ENCODE results near the gene TNRC18. TPM values are rescaled to one million over a fixed set of nuclear protein-coding genes. Genes with fewer than 3 reads are reported as not detected.
"Not testable (repeated sequence)": the region's sequence is repeated elsewhere in the genome, so short reads cannot be mapped to it uniquely, and the experiment has no call there.

TNRC18 gene, protein sequence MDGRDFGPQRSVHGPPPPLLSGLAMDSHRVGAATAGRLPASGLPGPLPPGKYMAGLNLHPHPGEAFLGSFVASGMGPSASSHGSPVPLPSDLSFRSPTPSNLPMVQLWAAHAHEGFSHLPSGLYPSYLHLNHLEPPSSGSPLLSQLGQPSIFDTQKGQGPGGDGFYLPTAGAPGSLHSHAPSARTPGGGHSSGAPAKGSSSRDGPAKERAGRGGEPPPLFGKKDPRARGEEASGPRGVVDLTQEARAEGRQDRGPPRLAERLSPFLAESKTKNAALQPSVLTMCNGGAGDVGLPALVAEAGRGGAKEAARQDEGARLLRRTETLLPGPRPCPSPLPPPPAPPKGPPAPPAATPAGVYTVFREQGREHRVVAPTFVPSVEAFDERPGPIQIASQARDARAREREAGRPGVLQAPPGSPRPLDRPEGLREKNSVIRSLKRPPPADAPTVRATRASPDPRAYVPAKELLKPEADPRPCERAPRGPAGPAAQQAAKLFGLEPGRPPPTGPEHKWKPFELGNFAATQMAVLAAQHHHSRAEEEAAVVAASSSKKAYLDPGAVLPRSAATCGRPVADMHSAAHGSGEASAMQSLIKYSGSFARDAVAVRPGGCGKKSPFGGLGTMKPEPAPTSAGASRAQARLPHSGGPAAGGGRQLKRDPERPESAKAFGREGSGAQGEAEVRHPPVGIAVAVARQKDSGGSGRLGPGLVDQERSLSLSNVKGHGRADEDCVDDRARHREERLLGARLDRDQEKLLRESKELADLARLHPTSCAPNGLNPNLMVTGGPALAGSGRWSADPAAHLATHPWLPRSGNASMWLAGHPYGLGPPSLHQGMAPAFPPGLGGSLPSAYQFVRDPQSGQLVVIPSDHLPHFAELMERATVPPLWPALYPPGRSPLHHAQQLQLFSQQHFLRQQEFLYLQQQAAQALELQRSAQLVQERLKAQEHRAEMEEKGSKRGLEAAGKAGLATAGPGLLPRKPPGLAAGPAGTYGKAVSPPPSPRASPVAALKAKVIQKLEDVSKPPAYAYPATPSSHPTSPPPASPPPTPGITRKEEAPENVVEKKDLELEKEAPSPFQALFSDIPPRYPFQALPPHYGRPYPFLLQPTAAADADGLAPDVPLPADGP (N-terminal part only)
- 10 to 100 TPM; 84.0 to 90.9 TPM for total RNA-seq

DNA sequence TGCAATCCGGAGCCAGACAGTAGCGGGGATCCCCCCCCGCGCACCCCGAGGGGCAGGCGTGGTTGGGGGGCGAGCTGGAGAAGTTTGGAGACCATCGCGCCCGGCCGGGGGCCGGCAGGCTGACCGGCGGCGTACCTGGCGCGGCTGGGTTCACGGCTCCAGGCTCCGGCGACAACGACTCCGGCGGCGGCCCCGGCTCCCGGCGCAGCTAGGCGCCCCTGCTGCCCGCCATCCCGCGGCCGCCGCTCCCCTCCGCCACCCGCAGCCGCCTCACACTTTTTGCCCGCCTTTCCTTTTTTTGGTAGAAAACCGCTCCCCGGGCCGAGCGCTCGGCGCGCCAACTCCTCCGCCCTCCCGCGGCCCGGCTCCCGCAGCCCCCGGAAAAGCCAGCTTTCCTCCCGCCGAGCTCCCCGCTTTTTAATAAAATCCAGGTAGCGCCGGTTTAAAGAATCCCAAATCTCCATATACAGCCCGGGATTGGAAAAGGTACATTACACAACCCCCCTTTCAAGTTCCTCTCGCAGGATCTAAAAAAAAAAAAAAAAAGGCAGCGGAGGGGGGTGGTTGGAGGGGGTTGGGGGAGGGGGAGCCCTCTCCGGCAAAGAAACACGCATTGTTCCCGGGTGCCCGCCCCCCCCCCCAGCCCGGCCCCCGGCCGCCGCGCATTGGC lies at the start of gene TNRC18:
TSS of gene TNRC18 (minus strand) at position 529 of the 670 bp plus-strand sequence. CDS start 2,588 bp downstream, outside the sequence.
- peak; percentile 33 for DNase-seq
- H3K27me3 ChIP-seq, result no peaks in the 10 kb centered on the region
- peak within 1 kb of the TSS; percentile 96 for H3K27ac ChIP-seq
- H3K9ac ChIP-seq (ENCODE audit: low read depth in 2 of 2, low read length in 2 of 2), result peak within 1 kb of the TSS; percentile 95 to 100
- intact Hi-C loops (cut with DNase I), result no loop called here
- peak within 1 kb of the TSS; percentile 91 for H3K4me3 ChIP-seq
- TF ChIP-seq, protein P1, sequence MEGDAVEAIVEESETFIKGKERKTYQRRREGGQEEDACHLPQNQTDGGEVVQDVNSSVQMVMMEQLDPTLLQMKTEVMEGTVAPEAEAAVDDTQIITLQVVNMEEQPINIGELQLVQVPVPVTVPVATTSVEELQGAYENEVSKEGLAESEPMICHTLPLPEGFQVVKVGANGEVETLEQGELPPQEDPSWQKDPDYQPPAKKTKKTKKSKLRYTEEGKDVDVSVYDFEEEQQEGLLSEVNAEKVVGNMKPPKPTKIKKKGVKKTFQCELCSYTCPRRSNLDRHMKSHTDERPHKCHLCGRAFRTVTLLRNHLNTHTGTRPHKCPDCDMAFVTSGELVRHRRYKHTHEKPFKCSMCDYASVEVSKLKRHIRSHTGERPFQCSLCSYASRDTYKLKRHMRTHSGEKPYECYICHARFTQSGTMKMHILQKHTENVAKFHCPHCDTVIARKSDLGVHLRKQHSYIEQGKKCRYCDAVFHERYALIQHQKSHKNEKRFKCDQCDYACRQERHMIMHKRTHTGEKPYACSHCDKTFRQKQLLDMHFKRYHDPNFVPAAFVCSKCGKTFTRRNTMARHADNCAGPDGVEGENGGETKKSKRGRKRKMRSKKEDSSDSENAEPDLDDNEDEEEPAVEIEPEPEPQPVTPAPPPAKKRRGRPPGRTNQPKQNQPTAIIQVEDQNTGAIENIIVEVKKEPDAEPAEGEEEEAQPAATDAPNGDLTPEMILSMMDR (IDR thresholded peaks at IDR 0.05), result no peak
- H3K9me3 ChIP-seq, result no peaks in the 10 kb centered on the region
- H3K4me1 ChIP-seq, result peaks cover under 1% of the 10 kb centered on the region
- H3K36me3 ChIP-seq, result no peaks in the 10 kb centered on the region

DNA sequence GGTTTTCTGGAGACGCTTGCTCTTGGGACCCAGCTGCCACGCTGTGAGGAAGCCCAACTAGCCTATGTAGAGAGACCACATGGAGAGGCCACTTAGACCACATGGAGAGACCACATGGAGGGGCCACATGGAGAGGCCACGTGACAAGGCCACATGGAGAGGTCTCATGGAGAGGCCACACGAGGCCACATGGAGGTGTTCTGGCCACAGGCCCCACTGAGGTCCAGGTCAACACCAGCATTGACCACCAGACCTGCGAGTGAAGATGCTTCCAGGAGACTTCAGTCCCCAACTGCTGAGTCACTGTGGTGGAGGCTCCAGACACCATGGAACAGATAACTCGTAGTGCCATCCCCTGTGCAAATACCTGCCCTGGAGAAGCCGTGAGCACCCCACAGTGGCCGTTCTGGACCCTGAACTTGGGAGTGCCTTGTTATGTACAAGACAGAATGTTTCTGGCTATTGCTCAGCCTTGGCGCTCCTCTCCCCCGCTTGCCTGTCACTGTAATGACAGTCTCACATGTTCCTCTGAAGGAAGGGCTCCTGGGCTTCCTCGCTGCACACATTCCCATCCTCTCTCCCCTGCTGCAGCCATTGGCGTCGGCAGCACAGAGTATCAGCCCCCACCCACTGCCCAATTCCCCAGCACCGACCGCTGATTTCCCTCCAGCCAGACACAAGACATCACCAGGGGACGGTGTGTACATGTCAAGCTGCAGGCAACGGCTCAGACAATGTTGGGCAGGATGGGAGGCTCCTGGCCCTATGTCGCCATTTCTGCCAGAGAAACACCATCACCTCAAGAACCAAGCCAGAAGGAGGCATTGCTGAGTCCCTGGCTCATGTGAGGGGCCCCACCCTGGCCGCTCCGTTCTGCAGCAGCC lies 49.0 kb upstream of the TNRC18 start:
- no peaks in the 10 kb centered on the region for H3K4me1 ChIP-seq
- DNase-seq, result no peak
- TF ChIP-seq, protein P1 (IDR thresholded peaks at IDR 0.05), result no peak
- no peaks in the 10 kb centered on the region for H3K9me3 ChIP-seq
- no peak overlapping the region for H3K9ac ChIP-seq (ENCODE audit: low read depth in 2 of 2, low read length in 2 of 2)
- no peak overlapping the region for H3K4me3 ChIP-seq
- no peaks in the 10 kb centered on the region for H3K36me3 ChIP-seq
- H3K27me3 ChIP-seq, result no peaks in the 10 kb centered on the region
- H3K27ac ChIP-seq, result no peak overlapping the region
- intact Hi-C loops (cut with DNase I), result no loop called here

DNA sequence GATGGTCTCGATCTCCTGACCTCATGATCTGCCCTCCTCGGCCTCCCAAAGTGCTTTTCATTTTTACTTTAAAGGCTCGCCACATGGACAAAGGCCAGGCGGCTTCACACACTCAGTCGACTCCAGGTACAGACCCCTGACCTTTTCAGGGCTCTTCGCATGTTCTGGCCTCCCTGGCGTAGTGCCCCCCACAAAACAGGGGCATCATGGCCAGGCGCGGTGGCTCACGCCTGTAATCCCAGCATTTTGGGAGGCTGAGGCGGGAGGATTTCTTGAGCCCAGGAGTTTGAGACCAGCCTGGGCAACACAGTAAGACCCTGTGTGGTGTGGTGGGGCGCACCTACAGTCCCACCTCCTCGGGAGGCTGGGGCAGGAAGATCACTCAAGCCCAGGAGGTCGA lies 48.0 kb upstream of the TNRC18 start:
- H3K27me3 ChIP-seq; H3K36me3 ChIP-seq; H3K27ac ChIP-seq; DNase-seq; H3K9ac ChIP-seq (ENCODE audit: low read depth in 2 of 2, low read length in 2 of 2); H3K4me1 ChIP-seq; H3K9me3 ChIP-seq; intact Hi-C loops (cut with DNase I); H3K4me3 ChIP-seq: not testable (repeated sequence)

DNA sequence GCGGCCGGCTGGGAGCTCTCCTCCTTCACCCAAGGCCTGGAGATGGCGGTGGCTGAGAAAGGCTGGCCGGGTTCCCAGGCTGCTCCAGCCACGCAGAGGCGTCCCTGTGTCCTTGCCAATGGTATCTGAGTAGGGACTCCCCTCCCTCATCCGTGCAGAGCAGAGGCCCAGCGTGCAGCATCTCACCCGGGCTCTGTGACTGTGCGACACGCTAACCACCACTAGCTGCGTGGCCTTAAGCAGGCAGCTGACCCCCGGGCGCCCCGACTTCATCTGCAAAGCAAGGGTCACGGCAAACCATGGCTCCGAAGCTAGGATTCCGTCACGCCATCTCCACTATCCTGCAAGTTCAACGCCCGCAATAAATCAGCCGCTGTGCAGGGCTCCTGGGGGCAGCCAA lies 47.2 kb upstream of the TNRC18 start:
- intact Hi-C loops (cut with DNase I), result no loop called here

DNA sequence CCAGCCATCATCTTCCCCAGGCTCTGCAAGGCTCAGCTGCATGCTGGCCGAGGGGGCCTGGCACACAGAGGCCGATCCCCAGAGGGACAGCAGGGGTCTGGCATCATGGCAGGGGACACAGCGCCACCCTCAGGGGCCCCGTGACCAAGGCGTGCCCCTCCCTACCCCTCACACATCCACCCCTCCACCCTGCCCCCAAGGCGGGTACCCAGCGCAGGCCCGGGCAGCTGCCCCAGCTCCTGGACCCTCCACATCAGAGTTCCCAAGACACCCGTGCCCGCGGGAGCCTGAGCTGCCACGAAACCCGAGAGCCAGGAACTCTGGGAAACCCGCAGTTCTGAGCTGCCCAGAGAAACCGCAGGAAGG lies 46.5 kb upstream of the TNRC18 start:
- intact Hi-C loops (cut with DNase I), result no loop called here
- no peak overlapping the region for H3K9ac ChIP-seq (ENCODE audit: low read depth in 2 of 2, low read length in 2 of 2)

More for the DNA sequence above, 47.2 kb upstream of the TNRC18 start:
- H3K9me3 ChIP-seq, result no peaks in the 10 kb centered on the region
- no peaks in the 10 kb centered on the region for H3K4me1 ChIP-seq
- no peaks in the 10 kb centered on the region for H3K27me3 ChIP-seq
- no peak overlapping the region for H3K9ac ChIP-seq (ENCODE audit: low read depth in 2 of 2, low read length in 2 of 2)
- no peak overlapping the region for H3K27ac ChIP-seq
- TF ChIP-seq, protein P1 (IDR thresholded peaks at IDR 0.05), result no peak
- no peaks in the 10 kb centered on the region for H3K36me3 ChIP-seq
- no peak for DNase-seq
- H3K4me3 ChIP-seq, result no peak overlapping the region

More for the DNA sequence above, 46.5 kb upstream of the TNRC18 start:
- no peaks in the 10 kb centered on the region for H3K4me1 ChIP-seq
- no peaks in the 10 kb centered on the region for H3K27me3 ChIP-seq
- no peaks in the 10 kb centered on the region for H3K36me3 ChIP-seq
- TF ChIP-seq, protein P1 (IDR thresholded peaks at IDR 0.05), result no peak
- H3K4me3 ChIP-seq, result no peak overlapping the region
- no peak for DNase-seq
- no peaks in the 10 kb centered on the region for H3K9me3 ChIP-seq
- no peak overlapping the region for H3K27ac ChIP-seq
